IPS-11a (cell line): ENCODE data around the gene PEMT.

ENCODE experiments used
- H3K4me3 ChIP-seq: one replicate; pipeline ENCODE4 v1.5.1; 2013; ENCODE audit warnings: low read depth, low read length, control low read depth

Gene PEMT

GRCh38 chr17:17537311-17538099, 54.0 kb downstream of the PEMT start:
- H3K4me3 ChIP-seq = no peak overlapping the region

GRCh38 chr17:17536702-17537101, 54.8 kb downstream of the PEMT start:
- H3K4me3 ChIP-seq = no peak overlapping the region

- no peak overlapping the region for H3K4me3 ChIP-seq
Observed at GRCh38 chr17:17535957-17536356, 55.6 kb downstream of the PEMT start.

DNA sequence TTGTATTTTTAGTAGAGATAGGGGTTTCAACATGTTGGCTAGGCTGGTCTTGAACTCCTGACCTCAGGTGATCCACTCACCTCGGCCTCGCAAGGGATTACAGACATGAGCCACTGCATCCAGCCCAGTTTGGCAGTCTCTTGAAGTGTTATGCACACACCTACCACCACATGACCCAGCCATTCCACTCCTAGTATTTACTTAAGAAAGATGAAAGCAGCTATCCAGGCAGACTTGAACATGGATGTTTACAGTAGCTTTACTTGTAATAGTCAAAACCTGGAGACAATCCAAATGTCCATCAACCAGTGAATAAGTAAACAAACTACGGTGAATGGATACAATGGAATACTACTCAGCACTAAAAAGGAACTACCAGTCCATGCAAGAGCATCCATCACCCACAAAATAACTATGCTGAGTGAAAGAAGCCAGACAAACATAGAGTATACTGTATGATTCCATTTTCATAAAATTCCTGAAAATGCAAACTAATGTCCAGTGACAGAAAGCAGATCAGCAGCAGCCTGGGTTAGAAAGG, 57.5 kb downstream of the PEMT start:
- H3K4me3 ChIP-seq = no peak overlapping the region

- no peak overlapping the region for H3K4me3 ChIP-seq
Observed at GRCh38 chr17:17532991-17533390, 58.5 kb downstream of the PEMT start.

GRCh38 chr17:17531156-17531555, 60.4 kb downstream of the PEMT start:
- H3K4me3 ChIP-seq = no peak overlapping the region

DNA sequence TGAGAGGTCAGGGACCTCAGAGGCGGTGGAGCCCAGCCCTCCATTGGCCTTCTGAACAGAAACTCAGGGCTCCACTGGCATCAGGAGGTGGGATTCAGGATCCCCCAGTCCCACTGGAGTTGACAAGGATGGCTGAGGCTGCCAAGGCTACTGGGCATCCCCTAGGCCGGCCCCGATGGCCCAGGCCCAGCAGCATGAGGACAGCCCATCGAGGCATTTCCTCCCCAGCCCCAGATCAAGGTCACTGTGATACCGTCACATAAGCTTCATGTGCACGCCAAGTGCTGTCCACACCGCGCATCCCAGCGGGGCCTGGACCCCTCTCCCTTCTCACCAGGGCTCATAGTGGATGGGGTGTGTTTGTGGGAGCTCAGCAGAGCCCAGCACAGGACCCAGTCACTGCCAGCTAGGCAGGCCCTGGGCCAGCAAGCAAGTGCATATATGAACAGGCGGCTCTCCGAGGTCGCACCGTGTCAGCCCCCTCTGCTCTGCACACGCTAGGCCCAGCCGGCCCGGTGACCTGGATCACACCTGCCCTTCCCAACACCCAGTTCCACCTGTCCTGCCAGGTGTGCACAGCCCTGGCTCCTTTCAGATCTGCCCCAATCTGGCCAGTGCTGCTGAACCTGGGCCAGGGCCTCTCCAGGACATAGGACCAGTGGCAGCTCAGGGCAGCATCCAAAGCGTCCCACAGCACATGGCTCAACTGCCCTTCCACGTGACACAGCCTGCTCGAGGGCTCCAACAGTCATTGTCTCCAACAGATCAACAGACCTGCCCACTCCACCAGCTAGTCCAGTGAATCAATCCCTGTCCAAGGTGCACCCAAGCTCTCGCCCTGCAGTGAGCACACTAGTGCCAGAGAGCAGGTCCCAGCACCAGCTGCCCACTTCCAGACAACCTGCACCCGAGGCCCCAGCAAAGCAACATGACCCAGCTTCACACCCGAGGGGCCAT, 62.5 kb downstream of the PEMT start:
- no peak overlapping the region for H3K4me3 ChIP-seq

DNA sequence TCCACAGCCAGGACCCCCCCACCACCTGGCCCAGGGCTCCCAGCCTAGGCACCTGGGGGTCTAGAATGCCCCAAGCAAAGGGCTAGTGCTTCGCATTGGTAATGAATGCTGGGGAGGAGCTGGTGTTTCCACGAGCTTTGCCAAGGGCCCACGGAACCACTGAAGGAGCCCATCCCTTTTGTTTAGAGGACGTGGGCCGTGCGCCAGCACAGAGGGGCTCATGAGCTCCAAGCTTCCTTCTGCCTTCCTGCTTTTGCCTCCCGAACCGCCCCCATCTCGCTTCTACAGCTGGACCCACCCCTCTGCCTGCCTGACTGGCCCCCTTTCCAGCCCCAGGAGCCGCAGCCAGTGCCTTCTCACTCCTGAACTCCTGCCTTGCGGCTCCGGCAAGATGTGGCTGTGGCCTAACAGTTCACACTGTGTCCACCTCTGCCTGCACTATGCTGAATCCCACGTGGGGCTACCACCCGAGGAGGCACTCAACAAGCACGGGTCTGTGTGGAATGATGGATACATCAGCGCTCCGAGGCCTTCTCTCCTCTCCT, 63.5 kb downstream of the PEMT start:
- H3K4me3 ChIP-seq = no peak overlapping the region

- H3K4me3 ChIP-seq = no peak overlapping the region
Observed at GRCh38 chr17:17527534-17527933, 64.0 kb downstream of the PEMT start.

GRCh38 chr17:17526369-17526768, 65.1 kb downstream of the PEMT start:
- H3K4me3 ChIP-seq = no peak overlapping the region

DNA sequence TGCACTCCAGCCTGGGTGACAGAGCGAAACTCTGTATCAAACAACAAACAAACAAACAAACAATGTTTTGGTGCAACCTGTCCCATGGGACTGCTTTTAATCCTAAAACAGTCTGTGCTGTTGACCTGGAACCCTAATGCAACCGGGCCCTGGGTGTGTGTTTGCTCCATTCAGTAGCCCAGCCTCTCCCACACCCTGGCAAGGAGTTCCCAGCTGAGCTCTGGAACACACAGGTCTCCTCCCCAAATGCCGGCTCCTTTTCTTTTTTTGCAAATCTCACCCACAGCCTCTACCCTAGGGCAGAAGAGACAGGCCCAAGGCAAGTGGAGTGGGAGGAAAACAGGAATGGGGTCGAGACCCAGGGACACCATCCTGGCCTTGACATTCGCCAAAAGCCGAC, 65.6 kb downstream of the PEMT start:
- H3K4me3 ChIP-seq = no peak overlapping the region

GRCh38 chr17:17525311-17525710, 66.2 kb downstream of the PEMT start:
- H3K4me3 ChIP-seq = no peak overlapping the region

GRCh38 chr17:17523731-17524490, 67.6 kb downstream of the PEMT start:
- no peak overlapping the region for H3K4me3 ChIP-seq

DNA sequence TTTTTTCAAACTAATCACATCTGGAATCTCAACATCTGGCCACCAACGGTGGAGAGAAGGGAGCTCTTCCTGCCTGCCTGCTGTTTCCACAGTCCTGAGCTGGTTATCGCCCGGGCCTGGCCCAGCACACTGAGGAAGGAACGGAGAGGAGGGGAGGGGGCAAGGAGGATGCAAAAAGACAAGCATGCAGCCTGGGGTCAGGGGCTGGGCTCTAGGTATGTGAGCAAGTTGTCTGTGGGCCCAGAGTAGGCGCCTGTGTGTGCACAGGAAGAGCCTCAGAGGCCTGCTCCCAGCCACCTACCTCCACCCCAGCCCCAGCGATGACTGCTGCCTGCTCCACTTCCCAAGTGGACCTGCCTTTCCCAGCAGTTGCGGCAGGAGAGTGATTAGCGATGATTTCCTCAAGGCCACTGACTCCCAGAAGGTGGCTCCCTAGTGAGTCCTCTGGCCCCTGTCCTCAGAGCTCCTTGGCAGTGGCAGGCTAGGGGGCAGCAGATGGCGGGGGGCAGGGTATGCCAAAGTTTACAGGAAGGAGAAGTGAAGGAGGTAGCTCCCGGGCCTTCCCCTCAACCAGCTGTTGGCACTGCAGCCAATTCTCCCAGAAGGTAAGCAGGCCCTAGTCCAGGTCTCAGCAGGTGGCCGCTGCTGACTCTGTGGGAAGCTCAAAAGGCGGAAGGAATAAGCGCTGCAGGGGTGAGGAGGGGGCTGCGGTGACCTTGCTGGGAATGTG, 68.3 kb downstream of the PEMT start:
- H3K4me3 ChIP-seq = no peak overlapping the region

DNA sequence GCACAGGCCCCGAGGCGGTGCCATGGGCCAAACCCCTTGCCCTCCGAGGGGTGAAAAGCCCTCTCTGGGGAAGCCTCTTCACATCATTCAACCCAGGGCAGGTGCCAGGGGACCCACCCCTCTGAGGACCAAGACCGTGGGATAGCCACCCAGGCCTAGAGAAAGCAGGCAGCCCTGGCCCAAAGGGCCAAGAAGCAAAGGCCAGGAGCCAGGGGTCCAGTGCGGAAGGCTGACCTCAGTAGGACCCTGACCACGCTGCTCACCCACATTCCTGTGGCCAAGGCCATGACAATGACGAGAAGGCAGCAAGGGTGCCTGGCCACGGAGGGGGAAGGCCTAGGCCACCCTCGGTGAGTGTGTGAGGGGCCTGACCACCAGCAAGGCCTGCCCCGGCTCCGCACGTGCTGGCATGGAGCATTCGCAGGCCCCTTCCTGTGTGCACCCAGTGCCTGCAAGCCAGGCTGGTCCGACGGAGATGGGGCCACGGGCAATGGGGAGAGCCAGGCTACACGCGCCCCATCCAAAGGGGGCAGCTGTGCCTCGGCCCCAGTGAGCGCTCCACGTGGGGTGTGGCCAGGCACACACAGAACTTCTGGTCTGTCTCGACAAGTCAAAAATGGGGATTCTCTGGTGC, 70.8 kb downstream of the PEMT start:
- no peak overlapping the region for H3K4me3 ChIP-seq

DNA sequence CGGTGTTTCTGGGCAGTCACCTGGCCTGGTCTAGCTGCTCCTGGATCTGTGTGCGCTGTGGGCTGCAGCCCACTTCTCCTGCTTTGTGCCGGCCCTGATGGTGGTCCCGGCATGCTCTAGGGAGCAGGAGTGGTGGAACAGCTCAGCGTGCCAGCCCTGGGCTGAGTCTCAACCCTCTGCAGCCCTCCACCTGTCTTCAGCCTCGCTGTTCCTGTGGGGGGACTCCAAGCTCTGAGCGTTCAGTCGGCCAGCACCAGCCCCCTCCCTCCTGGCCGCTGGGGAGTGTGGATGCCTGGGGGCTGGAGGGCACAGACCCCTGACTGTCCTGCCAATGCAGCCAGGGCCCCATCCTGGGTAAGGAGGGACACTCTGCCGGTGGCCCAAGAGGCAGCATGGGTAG, 71.6 kb downstream of the PEMT start:
- H3K4me3 ChIP-seq = no peak overlapping the region

DNA sequence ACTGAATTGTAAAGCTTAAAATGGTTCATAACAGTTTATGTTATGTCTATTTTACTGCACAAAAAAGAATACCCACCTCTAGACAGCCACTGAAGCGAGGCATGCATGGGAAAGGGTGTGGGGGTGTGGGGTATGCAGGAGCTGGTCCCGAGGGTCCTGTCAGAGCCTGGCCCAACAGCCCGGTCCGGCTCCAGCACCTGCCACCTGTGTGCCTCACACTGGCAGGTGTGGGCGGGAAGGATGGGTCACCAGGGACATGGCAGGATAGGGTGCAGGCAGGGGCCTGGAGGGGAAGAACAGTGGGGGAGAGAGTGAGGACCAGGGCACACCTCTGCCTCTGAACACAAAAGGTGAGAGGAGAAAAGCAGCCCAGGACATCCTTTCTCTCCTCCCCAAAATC, 72.6 kb downstream of the PEMT start:
- no peak overlapping the region for H3K4me3 ChIP-seq

GRCh38 chr17:17518014-17518413, 73.5 kb downstream of the PEMT start:
- no peak overlapping the region for H3K4me3 ChIP-seq

- no peak overlapping the region for H3K4me3 ChIP-seq
Observed at GRCh38 chr17:17516941-17517720, 74.4 kb downstream of the PEMT start.
